H1 (cell line): ENCODE measurements around the gene MYH7. TPM values are rescaled to one million over a fixed set of nuclear protein-coding genes. Genes with fewer than 3 reads are reported as not detected.

Experiments
- CTCF ChIA-PET: fragments of 300-600 bp; sonication (Branson Sonifier 250); formaldehyde crosslinking; loops from one replicate; lab custom pipeline; 2021; ENCODE audit not compliant: partially characterized antibody; lab: Charles Lee
- POLR2A ChIA-PET: fragments of 300-600 bp; sonication (Branson Sonifier 250); formaldehyde crosslinking; loops from one replicate; lab custom pipeline; 2021; ENCODE audit warnings: inconsistent platforms; ENCODE audit not compliant: partially characterized antibody; lab: Charles Lee
- DNase-seq, 2 experiments: peaks; one replicate each; pipeline versions ENCODE4 v3.0.0 to v3.0.0-alpha.2; 2010 to 2022; ENCODE audit warnings: low spot score in 2 of 2, low read depth in 1 of 2, mixed read lengths in 1 of 2
- FAIRE-seq: peaks from 2 replicates; lab custom pipeline; 2011; peaks lifted over from hg19 to GRCh38; lab: Jason Lieb, UNC
- H2AFZ ChIP-seq: 2 replicates; pipeline ENCODE4 v1.8.1; 2012; ENCODE audit warnings: low read length, inconsistent platforms
- H2AK5ac ChIP-seq: 2 replicates; pipeline ENCODE4 v1.6.1; 2013; ENCODE audit warnings: low read depth, low read length
- H2BK120ac ChIP-seq: replicated peaks from 2 replicates; pipeline ENCODE3; 2013; ENCODE audit warnings: low read depth, low read length, inconsistent platforms
- H2BK12ac ChIP-seq: 2 replicates; pipeline ENCODE4 v1.6.1; 2013; ENCODE audit warnings: low read depth, low read length
- H2BK15ac ChIP-seq: 2 replicates; pipeline ENCODE4 v1.6.1; 2013; ENCODE audit warnings: low read length
- H2BK20ac ChIP-seq: 2 replicates; pipeline ENCODE4 v1.6.1; 2013; ENCODE audit warnings: low read length
- H2BK5ac ChIP-seq: 2 replicates; pipeline ENCODE4 v1.6.1; 2013; ENCODE audit warnings: low read depth, low read length
- H3K14ac ChIP-seq: 2 replicates; pipeline ENCODE4 v1.6.1; 2013; ENCODE audit warnings: inconsistent platforms; ENCODE audit not compliant: insufficient read length
- H3K18ac ChIP-seq: 2 replicates; pipeline ENCODE4 v1.6.1; 2013; ENCODE audit warnings: low read length; ENCODE audit errors: extremely low read depth
- H3K23ac ChIP-seq: 2 replicates; pipeline ENCODE4 v1.6.1; 2013; ENCODE audit warnings: inconsistent platforms; ENCODE audit not compliant: insufficient read length
- H3K23me2 ChIP-seq: 2 replicates; pipeline ENCODE4 v1.6.1; 2013; ENCODE audit warnings: low read depth, low read length
- H3K27ac ChIP-seq: 2 replicates; pipeline ENCODE4 v1.6.1; 2011; ENCODE audit warnings: low read depth, low read length, inconsistent platforms
- H3K27me3 ChIP-seq, 4 experiments: replicated peaks in 1 of 4; 1 replicate in 1 of 4; 2 replicates in 3 of 4; pipeline versions ENCODE4 v1.6.1 to v1.8.1; 2011 to 2013; ENCODE audit warnings: low read length in 3 of 4, mild to moderate bottlenecking in 3 of 4, inconsistent platforms in 2 of 4, mixed read lengths in 2 of 4, moderate library complexity in 1 of 4; ENCODE audit not compliant: control insufficient read depth in 3 of 4, insufficient read depth in 3 of 4; ENCODE audit errors: extremely low read depth in 1 of 4
- H3K36me3 ChIP-seq, 4 experiments: 2 replicates each; pipeline versions ENCODE4 v1.6.1 to v1.8.1; 2011 to 2013; ENCODE audit warnings: mild to moderate bottlenecking in 4 of 4, low read length in 3 of 4, moderate library complexity in 2 of 4, control low read depth in 1 of 4, inconsistent platforms in 1 of 4; ENCODE audit not compliant: insufficient read depth in 4 of 4, control insufficient read depth in 2 of 4
- H3K4ac ChIP-seq: replicated peaks from 2 replicates; pipeline ENCODE3; 2013; ENCODE audit warnings: low read length, low read depth, mixed read lengths, inconsistent platforms; ENCODE audit not compliant: insufficient read length
- H3K4me1 ChIP-seq, 4 experiments: replicated peaks in 1 of 4; 1 replicate in 1 of 4; 2 replicates in 3 of 4; pipeline versions ENCODE4 v1.6.1 to v1.8.1; 2011 to 2013; ENCODE audit warnings: low read length in 3 of 4, inconsistent platforms in 2 of 4, mixed read lengths in 1 of 4; ENCODE audit not compliant: insufficient read depth in 4 of 4, control insufficient read depth in 3 of 4
- H3K4me2 ChIP-seq, 2 experiments: 2 replicates each; pipeline versions ENCODE4 v1.6.1 to v1.8.1; 2011 to 2013; ENCODE audit warnings: low read depth in 2 of 2, low read length in 2 of 2, control low read depth in 1 of 2, inconsistent platforms in 1 of 2, mild to moderate bottlenecking in 1 of 2; ENCODE audit not compliant: insufficient read depth in 1 of 2
- H3K4me3 ChIP-seq, 4 experiments: fragments of 200-600, 300-600 bp in 1 of 4; sonication (generic), shearing (Covaris generic), sonication (Bioruptor Twin) in 1 of 4; 2 replicates each; pipeline versions ENCODE4 v1.5.1 to v1.8.1; 2011 to 2016; ENCODE audit warnings: low read length in 4 of 4, low read depth in 3 of 4, control low read depth in 2 of 4, inconsistent platforms in 2 of 4, mild to moderate bottlenecking in 2 of 4, mixed read lengths in 1 of 4, moderate library complexity in 1 of 4; ENCODE audit not compliant: insufficient read depth in 2 of 4; ENCODE audit errors: extremely low read depth in 1 of 4
- H3K56ac ChIP-seq: replicated peaks from 2 replicates; pipeline ENCODE3; 2013; ENCODE audit warnings: low read depth, mild to moderate bottlenecking, mixed read lengths, low read length, inconsistent platforms; ENCODE audit not compliant: insufficient read length
- H3K79me1 ChIP-seq: 2 replicates; pipeline ENCODE4 v1.6.1; 2013; ENCODE audit warnings: low read depth, low read length, control low read depth
- H3K79me2 ChIP-seq, 2 experiments: 2 replicates each; pipeline versions ENCODE4 v1.6.1 to v1.8.1; 2012 to 2013; ENCODE audit warnings: low read length in 2 of 2, mild to moderate bottlenecking in 2 of 2, inconsistent platforms in 1 of 2; ENCODE audit not compliant: insufficient read depth in 2 of 2, control insufficient read depth in 1 of 2
- H3K9ac ChIP-seq, 4 experiments: replicated peaks in 1 of 4; 1 replicate in 1 of 4; 2 replicates in 3 of 4; pipeline versions ENCODE4 v1.6.1 to v1.8.1; 2011 to 2013; ENCODE audit warnings: low read depth in 3 of 4, low read length in 3 of 4, control low read depth in 2 of 4, mild to moderate bottlenecking in 2 of 4, moderate library complexity in 2 of 4, inconsistent platforms in 1 of 4; ENCODE audit errors: extremely low read depth in 1 of 4
- H3K9me3 ChIP-seq, 2 experiments: 2 replicates each; pipeline versions ENCODE4 v1.6.1 to v1.8.1; 2012 to 2013; ENCODE audit warnings: mild to moderate bottlenecking in 2 of 2, moderate library complexity in 2 of 2, control low read depth in 1 of 2, inconsistent platforms in 1 of 2, low read depth in 1 of 2, low read length in 1 of 2, mixed read lengths in 1 of 2; ENCODE audit not compliant: insufficient read depth in 2 of 2
- H4K20me1 ChIP-seq, 2 experiments: replicated peaks in 1 of 2; 2 replicates each; pipeline versions ENCODE3 to v1.8.1; 2011 to 2013; ENCODE audit warnings: inconsistent platforms in 2 of 2, low read length in 2 of 2, mild to moderate bottlenecking in 1 of 2; ENCODE audit not compliant: insufficient read depth in 2 of 2, control insufficient read depth in 1 of 2
- H4K5ac ChIP-seq: 2 replicates; pipeline ENCODE4 v1.6.1; 2013; ENCODE audit warnings: low read length, low read depth, mixed read lengths, inconsistent platforms; ENCODE audit not compliant: insufficient read length
- H4K8ac ChIP-seq: 2 replicates; pipeline ENCODE4 v1.8.0; 2013; ENCODE audit warnings: mild to moderate bottlenecking, moderate library complexity, low read length, inconsistent platforms; ENCODE audit not compliant: insufficient read depth; ENCODE audit errors: extremely low read depth
- H4K91ac ChIP-seq: replicated peaks from 2 replicates; pipeline ENCODE3; 2013; ENCODE audit warnings: low read length, mixed read lengths, inconsistent platforms; ENCODE audit not compliant: insufficient read length
- ASH2L ChIP-seq: fragments of 200-600, 300-600 bp; sonication (generic); IDR thresholded peaks from one replicate; pipeline ENCODE4 v1.7.1; 2017; ENCODE audit warnings: low read length
- CEBPB ChIP-seq: IDR thresholded peaks from 2 replicates; pipeline ENCODE4 v1.6.1; 2012; ENCODE audit warnings: low read depth, low read length
- FOSL1 ChIP-seq: IDR thresholded peaks from 2 replicates; pipeline ENCODE4 v1.6.1; 2011; ENCODE audit warnings: mild to moderate bottlenecking, low read depth, low read length, moderate library complexity; ENCODE audit not compliant: insufficient read depth
- HDAC2 ChIP-seq, 2 experiments: fragments of 300-600 bp in 1 of 2; sonication (generic) in 1 of 2; IDR thresholded peaks; 2 replicates each; pipeline ENCODE4 v1.6.1; 2011 to 2012; ENCODE audit warnings: low read depth in 2 of 2, low read length in 2 of 2, mild to moderate bottlenecking in 2 of 2, moderate library complexity in 2 of 2, borderline replicate concordance in 1 of 2, inconsistent platforms in 1 of 2
- KDM4A ChIP-seq: IDR thresholded peaks from one replicate; pipeline ENCODE4 v1.7.1; 2012; ENCODE audit warnings: low read depth, mild to moderate bottlenecking, moderate library complexity, low read length, inconsistent platforms; ENCODE audit not compliant: severe bottlenecking
- POLR2AphosphoS5 ChIP-seq: IDR thresholded peaks from 2 replicates; pipeline ENCODE4 v1.6.1; 2011; ENCODE audit warnings: low read depth, low read length
- RAD21 ChIP-seq, 2 experiments: IDR thresholded peaks in 1 of 2; conservative IDR thresholded peaks in 1 of 2; 2 replicates each; pipeline ENCODE4 v1.6.1; 2011; ENCODE audit warnings: low read depth in 2 of 2, low read length in 2 of 2, improper control_type of control experiment in 1 of 2, inconsistent platforms in 1 of 2, mild to moderate bottlenecking in 1 of 2, moderate library complexity in 1 of 2
- RBBP5 ChIP-seq: IDR thresholded peaks from 2 replicates; pipeline ENCODE4 v1.7.1; 2012; ENCODE audit warnings: low read depth, mild to moderate bottlenecking, inconsistent platforms, low read length, moderate library complexity, borderline replicate concordance
- SIX5 ChIP-seq: IDR thresholded peaks from 2 replicates; pipeline ENCODE4 v1.6.1; 2011; ENCODE audit warnings: mild to moderate bottlenecking, low read depth, low read length
- TAF1 ChIP-seq: IDR thresholded peaks from 2 replicates; pipeline ENCODE4 v1.6.1; 2011; ENCODE audit warnings: mild to moderate bottlenecking, low read depth, low read length
- WGBS, 2 experiments: shearing (Covaris generic) in 1 of 2; methylation state at CpG; one replicate each; pipeline versions ENCODE4 v1.1.6 to v1.1.7; 2013 to 2015; ENCODE audit warnings: low lambda C conversion rate in 2 of 2, mixed read lengths in 2 of 2, inconsistent platforms in 1 of 2, low coverage in 1 of 2, missing lambda C conversion rate in 1 of 2; ENCODE audit not compliant: insufficient replicate concordance in 2 of 2, insufficient coverage in 1 of 2, insufficient read length in 1 of 2; ENCODE audit errors: extremely low coverage in 1 of 2, missing lambda C conversion rate in 1 of 2; 5-methylcytosine and 5-hydroxymethylcytosine counted together
- polyA plus RNA-seq, 7 experiments: library from polyadenylated mRNA; depleted of rRNA in 3 of 7; stranded (reverse) in 5 of 7; unstranded in 2 of 7; fragments of >200 nt in 5 of 7; fragments of 200-250 nt in 2 of 7; gene quantifications; 1 replicate in 5 of 7; 2 replicates in 1 of 7; 4 replicates in 1 of 7; pipeline versions ENCODE4 v1.2.1 to v1.2.3, GENCODE V29; 2011 to 2013; ENCODE audit warnings: missing spikeins in 2 of 7, mixed read lengths in 2 of 7
- total RNA-seq: library from RNA; stranded (reverse); fragmentation: NEBNext Ultra II Directional; extraction: Animal tissue kit (Norgen Biotek cat#: 25700); gene quantifications from 2 replicates; pipeline ENCODE4 v1.2.1, GENCODE V29; 2021

Gene MYH7
- total and polyA plus RNA-seq, 2 of the 8 experiments (the other 6 are each of a cell fraction or from before 2014, with no cell fraction given) = not detected

GRCh38 chr14:23365732-23366425, 69.6 kb downstream of the MYH7 start:
- Histone ChIP-seq H3K56ac (peak overlapping the region; percentile 78), H3K9me3 (no peaks in the 10 kb centered on the region), H3K4ac (no peak overlapping the region), H3K36me3 (peaks cover 0 to 5% (median 0%) of the 10 kb centered on the region in 4 experiments; a peak in 2 of 8 replicates), H3K18ac (peak overlapping the region; percentile 89), H2BK20ac (no peak overlapping the region), H3K9ac (peak overlapping the region in 3 of 4 experiments; percentile 69 to 90 (median 71); a peak in 6 of 7 replicates), H2BK120ac (no peak overlapping the region), H3K79me1 (no peaks in the 10 kb centered on the region), H3K27me3 (peaks cover 0 to 12% (median 10%) of the 10 kb centered on the region in 4 experiments; a peak in 5 of 7 replicates), H3K23me2 (peaks cover 21% of the 10 kb centered on the region; the same call in 1 of the 2 replicates), H3K27ac (peak overlapping the region; percentile 85), H4K20me1 (peaks cover 8 to 11% of the 10 kb centered on the region in 2 experiments), H3K23ac (no peak overlapping the region), H3K4me3 (peak overlapping the region; percentile 69 to 79 (median 77)), H4K91ac (peak overlapping the region; percentile 30), H2BK12ac (no peak overlapping the region), H2BK15ac (peak overlapping the region; percentile 29; the same call in 1 of the 2 replicates), H4K8ac (peak overlapping the region; percentile 88), H2AFZ (no peak overlapping the region), H4K5ac (peak overlapping the region; percentile 73), H2AK5ac (no peak overlapping the region), H3K4me2 (peak overlapping the region; percentile 85 to 90), H2BK5ac (peak overlapping the region; percentile 69; the same call in 1 of the 2 replicates), H3K4me1 (peaks cover 2 to 22% (median 14%) of the 10 kb centered on the region in 4 experiments; a peak in 6 of 7 replicates), H3K79me2 (no peaks in the 10 kb centered on the region), H3K14ac (no peak overlapping the region)
- POLR2A ChIA-PET = interaction anchor here (0.8 to 7.1 kb wide), 20 partner anchors 11 to 266 kb away, joined by 3 to 73 read pairs (median 3); partner anchors contain the start of genes BCL2L2, CMTM5, MYH7 and PABPN1
- WGBS, 2 experiments = 2% methylated on average over 24 of the region's 51 CpGs; no CpG with 5 or more reads in 1 of the 2 experiments
- CTCF ChIA-PET = interaction anchor here (1.1 to 20.9 kb wide), 5 partner anchors 13 to 119 kb away, joined by 3 to 333 read pairs (median 4); partner anchors contain the start of genes CMTM5 and IL25
- DNase-seq (peak in 1 of 2 experiments; percentile 82), FAIRE-seq (no peak)
- no peak for TF ChIP-seq RAD21 (IDR thresholded peaks at IDR 0.05 in 1 of 2, conservative IDR thresholded peaks at IDR 0.05 in 1 of 2; ENCODE audit: low read depth in 2 of 2, low read length in 2 of 2)
- TF ChIP-seq ASH2L = peak; percentile 59
- peak; percentile 63 for TF ChIP-seq TAF1
- no peak for TF ChIP-seq SIX5
- peak; percentile 57 for TF ChIP-seq KDM4A
- TF ChIP-seq RBBP5 = 0 out of 2 replicates have a peak, but pooled peaks have one; percentile 8
- TF ChIP-seq CEBPB = no peak
- 0 out of 4 replicates have a peak, but pooled peaks of 1 of the 2 experiments have one; percentile 9 for TF ChIP-seq HDAC2 (IDR thresholded peaks at IDR 0.05; ENCODE audit: borderline replicate concordance in 1 of 2, low read depth in 2 of 2, low read length in 2 of 2)
- peak; percentile 59; the same call in 1 of the 2 replicates for TF ChIP-seq POLR2AphosphoS5
- no peak for TF ChIP-seq FOSL1
